GM08714 (cell line): ENCODE measurements around the gene KCNG2.

Source experiments
- H3K4me3 ChIP-seq: fragments of 200-500 bp; sonication (Bioruptor generic); 2 replicates; pipeline ENCODE4 v1.5.1; 2014; ENCODE audit warnings: mild to moderate bottlenecking, low read length, inconsistent platforms
- ZNF274 ChIP-seq: IDR thresholded peaks from 2 replicates; pipeline ENCODE4 v1.6.1; 2012; ENCODE audit warnings: mild to moderate bottlenecking, low read depth, low read length

Gene KCNG2

GRCh38 chr18:79825913-79826312 lies 28.2 kb downstream of the KCNG2 start:
- no peak overlapping the region for H3K4me3 ChIP-seq
- TF ChIP-seq ZNF274, result no peak

DNA sequence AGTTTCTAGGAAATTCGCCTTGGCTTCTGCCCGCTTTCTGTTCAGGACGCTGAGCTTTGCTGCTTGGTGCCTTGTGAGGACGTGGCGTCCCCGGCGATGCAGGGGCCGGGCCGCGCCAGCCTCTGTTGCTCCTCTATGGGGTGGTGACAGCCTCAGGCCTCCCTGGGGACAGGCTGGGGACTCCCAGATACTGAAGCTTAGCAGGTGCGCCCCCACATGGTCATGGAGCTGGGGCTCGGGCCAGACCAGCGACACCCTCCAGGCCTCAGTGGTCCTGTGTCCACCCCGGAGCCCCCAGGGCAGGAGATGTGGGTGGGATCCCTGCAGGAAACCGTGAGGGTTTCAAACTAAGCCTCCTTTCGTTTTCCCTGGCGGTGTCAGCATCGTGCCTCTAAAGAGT lies 29.2 kb downstream of the KCNG2 start:
- no peak overlapping the region for H3K4me3 ChIP-seq
- TF ChIP-seq ZNF274, result no peak

GRCh38 chr18:79828258-79828657 lies 30.5 kb downstream of the KCNG2 start:
- H3K4me3 ChIP-seq, result no peak overlapping the region
- TF ChIP-seq ZNF274, result no peak

DNA sequence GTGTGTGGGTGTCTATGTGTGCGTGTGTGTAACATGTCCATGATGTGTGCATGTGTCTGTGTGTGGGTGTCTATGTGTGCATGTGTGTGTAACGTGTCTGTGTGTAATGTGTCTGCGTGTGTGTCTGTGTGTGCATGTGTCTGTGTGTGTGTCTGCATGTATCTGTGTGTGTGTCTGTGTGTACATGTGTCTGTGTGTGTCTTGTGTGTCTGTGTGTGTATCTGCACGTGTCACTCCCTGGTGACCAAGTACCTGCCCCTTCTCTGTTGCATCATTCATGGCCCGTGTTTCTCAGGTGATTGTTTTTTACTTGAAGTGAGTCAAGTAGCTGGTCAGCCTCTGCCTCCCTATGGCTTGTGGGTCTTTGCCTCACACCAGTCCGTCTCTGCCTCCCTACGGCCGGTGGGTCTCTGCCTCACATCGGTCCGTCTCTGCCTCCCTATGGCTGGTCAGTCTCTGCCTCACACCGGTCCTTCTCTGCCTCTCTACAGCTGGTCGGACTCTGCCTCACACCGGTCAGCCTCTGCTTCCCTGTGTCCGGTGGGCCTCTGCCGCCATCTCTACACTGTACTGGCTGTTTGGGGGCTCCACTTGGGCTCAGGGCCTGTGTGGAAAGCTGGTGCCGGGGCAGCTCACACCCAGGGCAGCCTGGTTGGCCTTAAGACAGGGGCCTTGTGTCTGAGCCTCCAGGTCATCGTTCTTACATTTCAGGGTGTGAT lies 31.6 kb downstream of the KCNG2 start:
- H3K4me3 ChIP-seq, result no peak overlapping the region

DNA sequence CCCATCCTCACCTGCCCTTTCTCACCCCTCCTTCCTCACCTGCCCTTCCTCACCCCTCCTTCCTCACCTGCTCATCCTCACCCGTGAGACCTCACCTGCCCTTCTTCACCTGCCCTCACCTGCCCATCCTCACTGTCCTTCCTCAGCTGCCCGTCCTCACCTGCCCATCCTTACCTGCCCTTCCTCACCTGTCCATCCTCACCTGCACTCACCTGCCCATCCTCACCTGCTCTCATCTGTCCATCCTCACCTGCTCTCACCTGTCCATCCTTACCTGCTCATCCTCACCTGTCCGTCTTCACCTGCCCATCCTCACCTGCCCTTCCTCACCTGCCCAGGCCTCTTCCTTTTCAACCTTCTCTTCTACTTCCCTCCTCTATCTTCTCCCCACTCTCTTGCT lies 34.4 kb downstream of the KCNG2 start:
- TF ChIP-seq ZNF274, result no peak
- no peak overlapping the region for H3K4me3 ChIP-seq

More for the DNA sequence above, 31.6 kb downstream of the KCNG2 start:
- TF ChIP-seq ZNF274, result no peak

DNA sequence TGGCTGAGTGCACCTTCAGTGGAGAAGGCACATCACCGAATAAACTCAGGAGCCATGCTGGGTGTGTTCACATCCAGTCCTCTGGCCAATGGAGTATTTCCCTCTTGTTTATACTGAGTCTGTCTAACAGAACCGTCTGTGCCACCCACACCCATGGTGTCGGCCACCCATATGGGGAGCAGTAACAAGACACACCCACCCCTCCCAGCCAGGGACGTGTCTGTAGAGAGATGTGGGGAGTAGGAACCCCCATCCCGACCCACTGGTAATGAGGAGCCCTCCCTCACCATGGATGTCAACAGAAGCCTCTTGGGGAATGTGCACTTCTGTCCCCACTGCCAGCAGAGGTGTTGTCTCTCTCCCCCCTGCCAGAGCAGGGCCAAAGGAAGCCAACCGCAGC lies 37.1 kb downstream of the KCNG2 start:
- no peak overlapping the region for H3K4me3 ChIP-seq
- TF ChIP-seq ZNF274, result no peak

GRCh38 chr18:79841936-79842335 lies 44.2 kb downstream of the KCNG2 start:
- H3K4me3 ChIP-seq, result no peak overlapping the region
- TF ChIP-seq ZNF274, result no peak

DNA sequence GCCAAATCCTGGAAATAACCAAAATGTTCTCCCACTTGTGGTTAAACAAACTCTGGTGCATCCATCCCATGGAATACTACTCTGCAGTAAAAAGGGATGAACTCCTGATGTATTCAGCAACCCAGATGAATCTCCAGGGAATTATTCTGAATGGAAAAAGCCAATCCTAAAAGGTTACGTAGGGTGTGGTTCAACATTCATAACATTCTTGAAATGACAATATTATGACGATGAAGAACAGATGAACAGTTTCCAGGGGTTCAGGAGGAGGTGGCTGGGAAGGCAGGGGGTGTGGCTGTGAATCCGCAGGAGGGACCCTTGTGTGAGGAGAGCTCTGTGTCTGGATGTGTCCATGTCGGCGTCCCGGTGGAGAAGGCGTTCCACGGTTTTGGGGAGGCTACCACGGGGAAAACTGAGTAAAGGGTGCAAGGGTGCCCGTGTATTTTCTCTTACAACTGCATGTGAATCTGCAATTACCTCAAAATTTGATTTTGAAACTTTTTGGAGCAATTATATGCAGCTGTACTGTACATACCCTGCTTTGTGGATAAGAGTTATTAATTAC lies 47.3 kb downstream of the KCNG2 start:
- no peak for TF ChIP-seq ZNF274
- H3K4me3 ChIP-seq, result no peak overlapping the region

DNA sequence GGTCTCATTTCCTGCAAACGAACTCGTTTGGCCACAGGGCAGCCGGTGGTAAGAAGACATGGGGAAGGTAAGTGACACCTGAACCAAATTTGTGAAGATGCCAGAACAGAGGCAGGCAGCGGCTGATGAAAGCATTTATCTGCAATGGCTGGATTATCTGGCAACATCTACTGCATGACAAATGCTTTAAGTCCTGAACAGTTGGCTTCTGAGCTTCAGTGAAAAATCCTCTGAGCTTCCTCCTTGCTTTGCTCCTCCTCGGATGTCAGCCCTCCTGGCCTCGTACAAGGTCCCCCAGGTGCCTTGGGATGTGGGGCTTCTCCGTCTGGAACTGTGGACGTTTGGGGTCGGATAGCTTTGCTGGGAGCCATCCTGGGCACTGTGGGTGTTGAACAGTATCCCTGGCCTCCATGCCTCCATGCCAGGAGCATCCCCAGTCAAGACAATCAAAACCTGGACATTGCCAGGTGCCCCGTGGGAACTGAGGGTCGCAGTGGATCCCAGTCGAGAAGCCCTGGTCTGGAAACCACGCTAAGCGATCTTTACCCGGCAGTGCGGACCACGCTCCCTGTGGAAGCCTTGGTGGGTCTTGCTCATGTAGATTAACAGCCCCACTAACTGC lies 49.3 kb downstream of the KCNG2 start:
- no peak for TF ChIP-seq ZNF274

GRCh38 chr18:79847606-79848293 lies 50.0 kb downstream of the KCNG2 start:
- H3K4me3 ChIP-seq, result no peak overlapping the region
- TF ChIP-seq ZNF274, result no peak

More for the DNA sequence above, 49.3 kb downstream of the KCNG2 start:
- no peak overlapping the region for H3K4me3 ChIP-seq

GRCh38 chr18:79848294-79848578 lies 50.5 kb downstream of the KCNG2 start:
- no peak overlapping the region for H3K4me3 ChIP-seq
- TF ChIP-seq ZNF274, result no peak

DNA sequence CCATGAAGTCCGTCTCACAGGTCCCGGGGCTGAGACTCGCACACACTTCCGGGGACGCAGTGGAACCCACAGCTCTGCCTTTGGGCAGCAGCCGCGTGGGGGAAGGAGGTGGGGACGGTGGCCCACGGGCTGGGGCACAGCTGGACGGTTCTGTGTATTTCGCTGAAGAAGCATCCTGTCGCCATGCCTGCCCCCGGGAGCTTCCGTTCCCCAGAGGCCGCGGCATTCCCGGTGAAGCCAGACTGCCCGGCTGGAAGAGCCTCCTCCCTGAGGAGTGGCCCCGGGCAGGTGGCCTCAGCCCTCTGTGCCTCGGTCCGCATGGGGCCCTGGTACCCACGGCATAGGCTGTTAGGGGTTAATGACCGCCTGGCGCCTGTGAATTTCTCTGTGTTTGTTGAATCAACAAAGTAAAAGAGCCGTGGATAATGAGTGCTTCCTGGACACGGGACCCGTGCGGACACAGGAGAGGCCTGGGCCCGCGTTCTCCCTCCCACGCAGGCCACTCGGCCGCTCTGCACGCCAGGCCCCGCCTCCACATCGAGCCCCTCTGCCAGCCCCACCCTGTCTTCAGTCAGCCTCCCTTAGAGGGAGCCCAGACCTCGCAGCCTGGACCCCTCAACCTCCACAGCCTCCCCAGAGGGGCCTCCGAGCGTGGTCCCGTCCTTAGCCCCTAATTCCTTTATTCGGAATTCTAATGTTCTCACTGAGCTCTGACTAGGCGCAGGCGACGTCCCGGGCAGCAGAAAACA lies 51.0 kb downstream of the KCNG2 start:
- no peak for TF ChIP-seq ZNF274
- H3K4me3 ChIP-seq, result no peak overlapping the region

GRCh38 chr18:79849328-79850207 lies 51.8 kb downstream of the KCNG2 start:
- no peak for TF ChIP-seq ZNF274
- no peak overlapping the region for H3K4me3 ChIP-seq
